CMK (cell line): Measurements from ENCODE around the gene ACSM3.
"Not testable (repeated sequence)": the region's sequence is repeated elsewhere in the genome, so short reads cannot be mapped to it uniquely, and the experiment has no call there.

Source experiments
- DNase-seq: peaks from one replicate; pipeline ENCODE4 v3.0.0-alpha.2; 2010; ENCODE audit warnings: low read depth

Gene ACSM3

GRCh38 chr16:20760346-20760745, 3.5 kb upstream of the ACSM3 start:
- DNase-seq: no peak

GRCh38 chr16:20761175-20761574, 2.6 kb upstream of the ACSM3 start:
- DNase-seq: no peak

- DNase-seq: no peak
Measured at GRCh38 chr16:20762404-20763123, 1.2 kb upstream of the ACSM3 start.

GRCh38 chr16:20764448-20764847, 634 bp downstream of the ACSM3 start:
- not testable (repeated sequence) for DNase-seq

GRCh38 chr16:20765732-20766131, 1.9 kb downstream of the ACSM3 start:
- no peak for DNase-seq

- no peak for DNase-seq
Measured at GRCh38 chr16:20766294-20766693, 2.5 kb downstream of the ACSM3 start.

GRCh38 chr16:20767577-20767976, 3.8 kb downstream of the ACSM3 start:
- no peak for DNase-seq

GRCh38 chr16:20768121-20768520, 4.3 kb downstream of the ACSM3 start:
- DNase-seq: no peak

GRCh38 chr16:20768818-20769217, 5.0 kb downstream of the ACSM3 start:
- DNase-seq: no peak

GRCh38 chr16:20773679-20774078, 9.9 kb downstream of the ACSM3 start:
- DNase-seq: no peak

- peak; percentile 47 for DNase-seq
Measured at GRCh38 chr16:20774703-20775362, 11.0 kb downstream of the ACSM3 start.

- no peak for DNase-seq
Measured at GRCh38 chr16:20781697-20782096, 17.9 kb downstream of the ACSM3 start.

GRCh38 chr16:20782470-20782869, 18.7 kb downstream of the ACSM3 start:
- no peak for DNase-seq

GRCh38 chr16:20784204-20784603, 20.4 kb downstream of the ACSM3 start:
- no peak for DNase-seq

- DNase-seq: no peak
Measured at GRCh38 chr16:20789130-20789529, 25.3 kb downstream of the ACSM3 start.

GRCh38 chr16:20791923-20792612, 28.3 kb downstream of the ACSM3 start:
- DNase-seq: no peak

- no peak for DNase-seq
Measured at GRCh38 chr16:20798364-20798763, 34.5 kb downstream of the ACSM3 start.

GRCh38 chr16:20799599-20799998, 35.8 kb downstream of the ACSM3 start:
- DNase-seq: no peak

GRCh38 chr16:20801278-20801677, 37.5 kb downstream of the ACSM3 start:
- DNase-seq: no peak

- no peak for DNase-seq
Measured at GRCh38 chr16:20803192-20803560, 39.4 kb downstream of the ACSM3 start.

- DNase-seq: no peak
Measured at GRCh38 chr16:20803561-20804214, 39.9 kb downstream of the ACSM3 start.

- not testable (repeated sequence) for DNase-seq
Measured at GRCh38 chr16:20805684-20806167, 41.9 kb downstream of the ACSM3 start.
